ENCODE measurements around the gene GPR176. TPM values are rescaled to one million over a fixed set of nuclear protein-coding genes. Genes with fewer than 3 reads are reported as not detected.
A peak's percentile ranks its signal among the peaks of the same experiment; 100 is the strongest.

The GPR176 gene
- total and polyA plus RNA-seq, 2 donors, result 4.9 to 8.6 TPM

- no peaks in the 10 kb centered on the region for H3K4me1 ChIP-seq (ENCODE audit: insufficient read depth)
- H3K4me3 ChIP-seq (ENCODE audit: low read depth, low read length), result no peak overlapping the region
- H3K27ac ChIP-seq (ENCODE audit: low read depth), result no peak overlapping the region
- H3K36me3 ChIP-seq (ENCODE audit: insufficient read depth), result no peaks in the 10 kb centered on the region
- DNase-seq (ENCODE audit: extremely low spot score), result no peak
- WGBS, result 74% methylated on average over 3 of the region's 3 CpGs
Measured at GRCh38 chr15:39924437-39924836, 4.4 kb upstream of the GPR176 start.

GRCh38 chr15:39922462-39923092, 2.5 kb upstream of the GPR176 start:
- Histone ChIP-seq H3K4me3 (ENCODE audit: low read depth, low read length) (no peak overlapping the region), H3K4me1 (ENCODE audit: insufficient read depth) (no peaks in the 10 kb centered on the region), H3K27ac (ENCODE audit: low read depth) (no peak overlapping the region), H3K36me3 (ENCODE audit: insufficient read depth) (no peaks in the 10 kb centered on the region)
- DNase-seq (ENCODE audit: extremely low spot score), result no peak
- whole genome bisulfite sequencing, result 60% methylated on average over 4 of the region's 4 CpGs

- WGBS, result 69% methylated on average over 6 of the region's 6 CpGs
- Histone ChIP-seq H3K4me1 (ENCODE audit: insufficient read depth) (no peaks in the 10 kb centered on the region), H3K4me3 (ENCODE audit: low read depth, low read length) (peak overlapping the region; percentile 51), H3K36me3 (ENCODE audit: insufficient read depth) (no peaks in the 10 kb centered on the region), H3K27ac (ENCODE audit: low read depth) (no peak overlapping the region)
- DNase-seq (ENCODE audit: extremely low spot score), result no peak
Measured at GRCh38 chr15:39921274-39921638, 1.2 kb upstream of the GPR176 start.

GRCh38 chr15:39920510-39921273, 626 bp upstream of the GPR176 start:
- Histone ChIP-seq H3K27ac (ENCODE audit: low read depth) (peak overlapping the region; percentile 31), H3K4me3 (ENCODE audit: low read depth, low read length) (peak overlapping the region; percentile 51), H3K36me3 (ENCODE audit: insufficient read depth) (no peaks in the 10 kb centered on the region), H3K4me1 (ENCODE audit: insufficient read depth) (no peaks in the 10 kb centered on the region)
- no peak for DNase-seq (ENCODE audit: extremely low spot score)
- WGBS, result under 1% methylated on average over 70 of the region's 70 CpGs

DNA sequence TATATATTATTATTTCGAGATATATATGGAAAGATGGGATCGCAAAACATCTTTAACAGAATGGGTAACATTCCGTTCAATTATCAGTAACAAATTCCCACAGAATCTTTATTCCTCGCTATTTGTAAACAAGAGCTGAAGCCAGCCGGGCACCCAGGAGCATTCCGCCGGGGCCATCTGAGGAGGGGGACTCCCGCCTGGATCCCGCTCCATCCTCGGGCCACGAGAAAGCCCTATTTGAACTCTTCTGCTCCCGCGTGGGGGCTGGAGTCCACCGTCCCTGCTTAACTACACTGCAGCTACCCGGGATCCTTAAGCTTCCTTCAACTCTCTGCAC, 687 bp downstream of the GPR176 start:
- DNase-seq (ENCODE audit: extremely low spot score), result no peak
- no peak overlapping the region for H3K27ac ChIP-seq (ENCODE audit: low read depth)

DNA sequence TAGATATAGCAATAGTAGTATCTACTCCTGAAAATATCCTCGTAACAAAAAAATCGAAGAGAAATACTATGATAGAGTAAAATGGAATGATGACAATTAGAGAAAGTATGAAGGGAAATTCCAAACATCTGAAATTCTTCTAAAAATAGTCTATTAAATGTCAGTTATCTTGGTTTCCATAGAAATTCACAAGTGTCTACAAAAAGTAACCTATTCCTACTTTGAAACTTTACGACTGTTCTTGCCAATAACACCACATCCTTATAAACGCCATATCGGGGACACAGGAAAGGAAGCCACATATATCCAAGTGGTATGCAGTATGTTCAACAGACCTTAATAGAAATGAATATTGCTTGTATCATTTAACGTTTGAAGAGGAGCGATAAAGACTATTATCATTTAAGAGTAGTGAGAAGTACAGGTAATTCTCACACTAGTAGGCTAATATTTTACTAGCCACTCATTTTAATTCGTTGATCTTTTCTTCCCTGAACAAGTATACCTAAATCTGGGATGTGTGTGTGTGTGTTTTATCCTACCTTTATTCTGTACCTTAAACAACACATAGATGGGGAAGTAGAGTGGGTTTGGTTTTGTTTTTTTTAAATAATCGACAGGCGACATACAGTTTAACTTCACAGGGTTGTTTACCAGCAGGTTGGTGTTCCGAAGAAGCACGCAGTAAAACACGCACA, 1.2 kb downstream of the GPR176 start:
- no peak overlapping the region for H3K27ac ChIP-seq (ENCODE audit: low read depth)
- no peak for DNase-seq (ENCODE audit: extremely low spot score)
- peak overlapping the region; percentile 51 for H3K4me3 ChIP-seq (ENCODE audit: low read depth, low read length)
- no peaks in the 10 kb centered on the region for H3K36me3 ChIP-seq (ENCODE audit: insufficient read depth)
- H3K4me1 ChIP-seq (ENCODE audit: insufficient read depth), result no peaks in the 10 kb centered on the region
- WGBS, result 30% methylated on average over 13 of the region's 13 CpGs

More for the DNA sequence above, 687 bp downstream of the GPR176 start:
- no peaks in the 10 kb centered on the region for H3K36me3 ChIP-seq (ENCODE audit: insufficient read depth)
- H3K4me1 ChIP-seq (ENCODE audit: insufficient read depth), result no peaks in the 10 kb centered on the region
- WGBS, result 4% methylated on average over 15 of the region's 15 CpGs
- peak overlapping the region; percentile 51 for H3K4me3 ChIP-seq (ENCODE audit: low read depth, low read length)

GRCh38 chr15:39914977-39915376, 5.1 kb downstream of the GPR176 start:
- H3K36me3 ChIP-seq (ENCODE audit: insufficient read depth), result no peaks in the 10 kb centered on the region
- 84% methylated on average over 2 of the region's 2 CpGs for WGBS
- H3K4me1 ChIP-seq (ENCODE audit: insufficient read depth), result no peaks in the 10 kb centered on the region
- no peak overlapping the region for H3K27ac ChIP-seq (ENCODE audit: low read depth)
- no peak for DNase-seq (ENCODE audit: extremely low spot score)
- H3K4me3 ChIP-seq (ENCODE audit: low read depth, low read length), result no peak overlapping the region

DNA sequence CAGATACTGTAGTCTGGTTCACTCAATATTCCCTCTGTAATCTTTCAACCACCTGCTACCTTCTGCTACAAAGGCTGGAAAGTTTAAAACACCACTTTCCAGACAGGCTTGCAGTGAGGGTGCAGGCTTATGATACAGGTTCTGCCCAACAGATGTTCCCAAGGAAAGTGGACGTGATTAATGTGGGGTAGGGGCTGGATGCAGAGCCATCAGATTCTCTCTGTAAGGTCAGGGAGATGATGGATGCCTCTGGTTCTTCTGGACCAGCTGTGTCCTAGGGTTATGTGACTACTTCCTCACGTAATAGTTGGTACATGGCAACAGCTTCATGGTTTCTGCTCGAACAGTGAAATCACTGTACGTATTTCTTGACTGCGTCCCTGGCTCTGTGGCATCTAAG, 11.1 kb downstream of the GPR176 start:
- WGBS, result 65% methylated on average over 5 of the region's 5 CpGs
- H3K36me3 ChIP-seq (ENCODE audit: insufficient read depth), result no peaks in the 10 kb centered on the region
- H3K27ac ChIP-seq (ENCODE audit: low read depth), result no peak overlapping the region

GRCh38 chr15:39908186-39908585, 11.9 kb downstream of the GPR176 start:
- no peak for DNase-seq (ENCODE audit: extremely low spot score)
- WGBS, result 38% methylated on average over 1 of the region's 1 CpG

More for the DNA sequence above, 11.1 kb downstream of the GPR176 start:
- no peak for DNase-seq (ENCODE audit: extremely low spot score)
- H3K4me1 ChIP-seq (ENCODE audit: insufficient read depth), result no peaks in the 10 kb centered on the region
- no peak overlapping the region for H3K4me3 ChIP-seq (ENCODE audit: low read depth, low read length)

GRCh38 chr15:39907216-39907615, 12.8 kb downstream of the GPR176 start:
- Histone ChIP-seq H3K36me3 (ENCODE audit: insufficient read depth) (no peaks in the 10 kb centered on the region), H3K4me3 (ENCODE audit: low read depth, low read length) (no peak overlapping the region), H3K27ac (ENCODE audit: low read depth) (no peak overlapping the region), H3K4me1 (ENCODE audit: insufficient read depth) (no peaks in the 10 kb centered on the region)
- WGBS, result 66% methylated on average over 3 of the region's 3 CpGs
- DNase-seq (ENCODE audit: extremely low spot score), result no peak

More at GRCh38 chr15:39908186-39908585, 11.9 kb downstream of the GPR176 start:
- Histone ChIP-seq H3K27ac (ENCODE audit: low read depth) (no peak overlapping the region), H3K4me3 (ENCODE audit: low read depth, low read length) (no peak overlapping the region), H3K4me1 (ENCODE audit: insufficient read depth) (no peaks in the 10 kb centered on the region), H3K36me3 (ENCODE audit: insufficient read depth) (no peaks in the 10 kb centered on the region)

DNA sequence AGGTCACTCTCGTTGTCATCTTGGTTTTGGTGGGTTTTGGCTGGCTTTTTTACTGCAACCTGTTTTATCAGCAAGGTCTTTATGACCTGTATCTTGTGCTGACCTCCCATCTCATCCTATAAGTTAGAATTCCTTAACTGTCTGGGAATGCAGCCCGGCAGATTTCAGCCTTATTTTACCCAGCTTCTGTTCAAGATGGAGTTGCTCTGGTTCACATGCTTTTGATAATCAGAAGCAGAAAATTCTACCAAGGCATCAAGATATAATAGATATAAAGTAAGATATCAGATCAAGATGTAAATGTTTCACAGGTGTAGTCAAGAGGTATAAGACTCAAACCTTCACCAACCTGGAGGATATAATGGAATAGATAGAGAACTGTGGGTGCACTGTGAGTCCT, 16.0 kb downstream of the GPR176 start:
- 86% methylated on average over 2 of the region's 2 CpGs for WGBS
- H3K27ac ChIP-seq (ENCODE audit: low read depth), result no peak overlapping the region
- no peaks in the 10 kb centered on the region for H3K36me3 ChIP-seq (ENCODE audit: insufficient read depth)
- no peak overlapping the region for H3K4me3 ChIP-seq (ENCODE audit: low read depth, low read length)
- H3K4me1 ChIP-seq (ENCODE audit: insufficient read depth), result no peaks in the 10 kb centered on the region
- DNase-seq (ENCODE audit: extremely low spot score), result no peak

DNA sequence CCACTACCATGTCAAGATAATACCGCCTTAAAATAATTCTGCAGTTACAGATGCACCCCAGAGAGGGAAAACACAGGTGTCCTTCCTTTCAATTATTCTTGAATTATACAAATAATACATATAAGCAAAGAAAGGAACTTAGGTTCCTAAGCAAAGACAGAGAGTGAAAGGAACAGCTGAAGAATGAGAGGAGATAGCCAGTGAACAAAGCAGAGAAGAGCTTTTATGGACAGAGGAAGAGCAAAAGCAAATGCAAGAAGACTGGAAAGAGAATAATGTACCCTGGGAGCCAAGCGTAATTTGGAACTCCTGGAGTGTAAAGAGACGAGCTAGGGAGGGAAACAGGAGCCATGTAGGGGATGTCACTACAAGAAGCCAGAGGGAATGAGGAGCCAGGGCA, 21.7 kb downstream of the GPR176 start:
- Histone ChIP-seq H3K36me3 (ENCODE audit: insufficient read depth) (no peaks in the 10 kb centered on the region), H3K4me3 (ENCODE audit: low read depth, low read length) (no peak overlapping the region), H3K4me1 (ENCODE audit: insufficient read depth) (no peaks in the 10 kb centered on the region), H3K27ac (ENCODE audit: low read depth) (no peak overlapping the region)
- WGBS, result 82% methylated on average over 3 of the region's 3 CpGs
- no peak for DNase-seq (ENCODE audit: extremely low spot score)

- no peak for DNase-seq (ENCODE audit: extremely low spot score)
- Histone ChIP-seq H3K4me1 (ENCODE audit: insufficient read depth) (no peaks in the 10 kb centered on the region), H3K36me3 (ENCODE audit: insufficient read depth) (no peaks in the 10 kb centered on the region), H3K27ac (ENCODE audit: low read depth) (no peak overlapping the region), H3K4me3 (ENCODE audit: low read depth, low read length) (no peak overlapping the region)
- WGBS, result 74% methylated on average over 1 of the region's 1 CpG
Measured at GRCh38 chr15:39896846-39897245, 23.2 kb downstream of the GPR176 start.

GRCh38 chr15:39896101-39896500, 24.0 kb downstream of the GPR176 start:
- H3K36me3 ChIP-seq (ENCODE audit: insufficient read depth), result no peaks in the 10 kb centered on the region
- DNase-seq (ENCODE audit: extremely low spot score), result no peak
- no peak overlapping the region for H3K4me3 ChIP-seq (ENCODE audit: low read depth, low read length)
- H3K4me1 ChIP-seq (ENCODE audit: insufficient read depth), result no peaks in the 10 kb centered on the region
- no peak overlapping the region for H3K27ac ChIP-seq (ENCODE audit: low read depth)
- 97% methylated on average over 1 of the region's 1 CpG for WGBS
